Type B pancreatic cell (in vitro differentiated cells): ENCODE data around the gene C14orf39. TPM values are rescaled to one million over a fixed set of nuclear protein-coding genes. Genes with fewer than 3 reads are reported as not detected.

Experiments
- DNase-seq: peaks from one replicate; pipeline ENCODE4 v3.0.0; 2021; ENCODE audit warnings: mixed read lengths; ENCODE audit not compliant: unreplicated experiment; ENCODE audit errors: extremely low spot score
- H3K27ac Mint-ChIP-seq: 2 replicates; pipeline ENCODE4 v1.8.0; 2021; ENCODE audit warnings: mild to moderate bottlenecking, mixed read lengths
- H3K27me3 Mint-ChIP-seq: 2 replicates; pipeline ENCODE4 v1.8.0; 2021; ENCODE audit warnings: mixed read lengths
- H3K36me3 Mint-ChIP-seq: 2 replicates; pipeline ENCODE4 v1.8.0; 2021; ENCODE audit warnings: mixed read lengths
- H3K4me1 Mint-ChIP-seq: one replicate; pipeline ENCODE4 v1.8.0; 2021; ENCODE audit warnings: mixed read lengths; ENCODE audit not compliant: unreplicated experiment
- H3K4me3 Mint-ChIP-seq: 2 replicates; pipeline ENCODE4 v1.8.0; 2021; ENCODE audit warnings: mild to moderate bottlenecking, mixed read lengths
- H3K9me3 Mint-ChIP-seq: 2 replicates; pipeline ENCODE4 v1.8.0; 2021; ENCODE audit warnings: mixed read lengths
- total RNA-seq: library from RNA; stranded (reverse); gene quantifications from 2 replicates; pipeline ENCODE4 v1.2.1, GENCODE V29; 2021; ENCODE audit warnings: low replicate concordance
- TF ChIP-seq, protein P1 (sequence below): fragments of 200-600 bp; sonication (generic); conservative IDR thresholded peaks from 2 replicates; pipeline ENCODE4 v1.5.0; 2021; ENCODE audit warnings: antibody characterized with exemption, mild to moderate bottlenecking

Gene C14orf39
- total RNA-seq, 1 donor from 2014 or later, result 0.80 TPM

DNA sequence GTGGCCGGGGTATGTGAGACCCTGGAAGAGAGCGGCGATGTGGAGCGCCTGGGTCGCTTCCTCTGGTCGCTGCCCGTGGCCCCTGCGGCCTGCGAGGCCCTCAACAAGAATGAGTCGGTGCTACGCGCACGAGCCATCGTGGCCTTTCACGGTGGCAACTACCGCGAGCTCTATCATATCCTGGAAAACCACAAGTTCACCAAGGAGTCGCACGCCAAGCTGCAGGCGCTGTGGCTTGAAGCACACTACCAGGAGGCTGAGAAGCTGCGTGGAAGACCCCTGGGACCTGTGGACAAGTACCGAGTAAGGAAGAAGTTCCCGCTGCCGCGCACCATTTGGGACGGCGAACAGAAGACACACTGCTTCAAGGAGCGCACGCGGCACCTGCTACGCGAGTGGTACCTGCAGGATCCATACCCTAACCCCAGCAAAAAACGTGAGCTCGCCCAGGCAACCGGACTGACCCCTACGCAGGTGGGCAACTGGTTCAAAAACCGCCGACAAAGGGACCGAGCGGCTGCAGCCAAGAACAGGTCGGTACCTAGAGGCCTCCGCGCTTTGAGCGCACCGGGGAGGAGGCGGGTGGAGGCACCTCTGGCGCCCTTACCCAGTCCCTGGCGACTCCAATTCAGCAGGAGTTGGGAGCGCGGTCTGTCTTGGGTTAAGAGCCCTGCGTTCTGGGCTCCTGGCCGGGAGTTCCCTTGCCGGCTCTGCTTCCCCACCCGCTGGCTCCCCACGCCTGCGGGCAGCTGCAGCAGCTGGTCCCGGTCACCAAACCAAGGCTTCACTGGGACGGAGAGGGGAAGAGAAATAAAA is 23.8 kb upstream of the C14orf39 start:
- Mint-ChIP-seq H3K27ac (no peak overlapping the region), H3K9me3 (no peaks in the 10 kb centered on the region), H3K36me3 (peaks cover 3% of the 10 kb centered on the region), H3K4me3 (peak overlapping the region; percentile 54), H3K27me3 (peaks cover 99% of the 10 kb centered on the region), H3K4me1 (peaks cover 3% of the 10 kb centered on the region)
- TF ChIP-seq, protein P1, sequence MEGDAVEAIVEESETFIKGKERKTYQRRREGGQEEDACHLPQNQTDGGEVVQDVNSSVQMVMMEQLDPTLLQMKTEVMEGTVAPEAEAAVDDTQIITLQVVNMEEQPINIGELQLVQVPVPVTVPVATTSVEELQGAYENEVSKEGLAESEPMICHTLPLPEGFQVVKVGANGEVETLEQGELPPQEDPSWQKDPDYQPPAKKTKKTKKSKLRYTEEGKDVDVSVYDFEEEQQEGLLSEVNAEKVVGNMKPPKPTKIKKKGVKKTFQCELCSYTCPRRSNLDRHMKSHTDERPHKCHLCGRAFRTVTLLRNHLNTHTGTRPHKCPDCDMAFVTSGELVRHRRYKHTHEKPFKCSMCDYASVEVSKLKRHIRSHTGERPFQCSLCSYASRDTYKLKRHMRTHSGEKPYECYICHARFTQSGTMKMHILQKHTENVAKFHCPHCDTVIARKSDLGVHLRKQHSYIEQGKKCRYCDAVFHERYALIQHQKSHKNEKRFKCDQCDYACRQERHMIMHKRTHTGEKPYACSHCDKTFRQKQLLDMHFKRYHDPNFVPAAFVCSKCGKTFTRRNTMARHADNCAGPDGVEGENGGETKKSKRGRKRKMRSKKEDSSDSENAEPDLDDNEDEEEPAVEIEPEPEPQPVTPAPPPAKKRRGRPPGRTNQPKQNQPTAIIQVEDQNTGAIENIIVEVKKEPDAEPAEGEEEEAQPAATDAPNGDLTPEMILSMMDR, result no peak
- DNase-seq, result no peak

DNA sequence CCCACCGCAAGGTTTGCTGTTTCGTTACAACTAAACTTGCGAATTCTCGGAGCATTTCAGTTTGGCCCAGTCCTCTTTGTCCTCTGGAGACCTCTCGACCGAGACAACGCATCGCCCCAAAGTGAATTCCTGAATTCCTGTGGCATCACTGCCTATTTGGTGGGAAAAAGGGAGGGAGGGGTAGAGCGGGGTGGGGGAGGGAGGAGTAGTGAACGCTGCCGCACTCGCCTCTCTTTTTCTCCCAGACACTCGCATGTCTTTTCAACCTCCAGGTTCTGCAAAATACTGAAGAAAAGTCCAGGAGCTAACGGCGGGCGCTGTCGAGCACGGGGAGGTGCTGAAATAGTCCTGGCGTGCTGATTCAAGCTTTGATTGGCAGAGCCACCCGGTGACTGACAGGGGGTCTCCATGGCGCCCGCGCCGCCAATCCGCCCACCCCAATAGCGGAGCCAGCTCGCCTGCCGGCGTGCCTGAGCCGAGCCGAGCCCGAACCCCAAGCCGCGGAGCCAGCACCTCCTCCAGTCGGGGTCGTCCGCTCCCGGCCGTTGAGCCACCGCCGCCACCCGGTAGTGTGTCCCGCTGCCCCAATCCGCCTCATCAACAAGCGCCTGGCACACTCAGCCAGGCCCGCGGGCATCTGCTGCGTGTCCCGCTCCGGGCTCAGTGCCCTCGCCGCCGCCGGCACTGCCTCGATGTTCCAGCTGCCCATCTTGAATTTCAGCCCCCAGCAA is 23.0 kb upstream of the C14orf39 start, which contains the start of gene SIX6:
Gene SIX6, plus strand, starts transcription at position 440 of the 731 bp plus-strand sequence. Its CDS starts 253 bp downstream, at position 693.
- TF ChIP-seq, protein P1, result no peak
- H3K36me3 Mint-ChIP-seq, result no peaks in the 10 kb centered on the region
- no peak within 1 kb of the TSS for H3K27ac Mint-ChIP-seq
- H3K4me3 Mint-ChIP-seq, result peak within 1 kb of the TSS; percentile 54
- DNase-seq, result no peak
- peaks cover 3% of the 10 kb centered on the region for H3K4me1 Mint-ChIP-seq
- H3K9me3 Mint-ChIP-seq, result no peaks in the 10 kb centered on the region
- peaks cover 99% of the 10 kb centered on the region for H3K27me3 Mint-ChIP-seq

DNA sequence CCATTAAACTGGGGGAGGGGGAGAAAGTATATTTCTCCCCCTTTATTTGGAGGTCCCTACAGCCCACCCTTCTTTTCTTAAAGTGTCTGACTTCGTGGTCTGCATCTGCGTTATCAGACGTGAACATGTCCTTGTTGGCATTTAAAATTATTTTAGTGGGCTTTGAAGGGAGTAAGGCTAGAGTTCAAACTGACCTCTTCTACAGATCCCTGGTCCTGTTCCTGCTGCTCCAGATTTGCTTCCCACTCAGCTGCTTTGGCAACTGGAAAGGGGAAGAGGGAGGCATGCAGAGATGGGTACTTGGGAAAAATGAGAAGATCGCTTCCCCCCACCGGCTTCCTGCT is 22.5 kb upstream of the C14orf39 start:
- Mint-ChIP-seq H3K4me1 (peaks cover 3% of the 10 kb centered on the region), H3K27me3 (peaks cover 99% of the 10 kb centered on the region)
- no peak for DNase-seq

DNA sequence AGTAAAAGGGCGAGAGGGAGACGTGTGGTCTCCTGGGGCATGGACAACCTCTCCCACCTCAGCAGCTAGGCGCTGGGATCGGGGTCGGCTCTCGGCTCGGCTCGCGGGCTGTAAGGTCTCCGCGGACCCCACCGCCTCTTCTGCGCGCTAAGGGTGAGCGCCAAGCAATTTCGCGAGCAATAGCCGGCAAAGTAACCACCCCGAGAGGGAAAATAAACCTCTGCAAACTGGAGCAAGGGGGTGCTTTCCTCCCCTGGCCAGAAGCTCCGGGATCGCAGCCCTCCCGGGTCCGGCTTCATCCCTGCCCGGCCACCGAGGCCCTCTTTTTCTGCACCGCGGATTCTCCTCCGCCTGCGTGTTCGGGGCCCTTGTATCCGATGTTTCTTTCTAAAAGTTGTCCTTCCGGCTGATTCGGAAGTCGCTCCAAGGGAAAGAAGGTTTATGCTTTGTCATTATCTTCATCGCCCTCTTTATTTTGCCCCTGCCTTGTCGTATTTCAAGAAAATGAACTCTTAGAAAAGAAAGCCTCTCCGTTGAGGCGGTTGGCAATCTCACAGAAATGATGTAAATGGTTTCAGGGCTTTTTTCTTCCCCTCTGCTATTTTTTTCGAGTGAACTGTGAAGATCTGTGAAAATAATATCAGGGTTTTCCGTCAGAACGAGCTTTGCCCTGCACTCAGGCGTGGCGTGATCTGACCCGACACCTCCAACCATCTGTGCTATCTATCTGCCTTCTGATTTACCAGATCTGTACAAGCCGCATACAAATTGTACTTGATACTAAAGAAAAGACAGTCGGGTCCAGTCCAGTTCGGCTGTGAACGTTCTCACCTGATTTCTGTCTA is 21.3 kb upstream of the C14orf39 start:
- Mint-ChIP-seq H3K9me3 (no peaks in the 10 kb centered on the region), H3K4me1 (peaks cover 3% of the 10 kb centered on the region), H3K36me3 (no peaks in the 10 kb centered on the region), H3K27ac (no peak overlapping the region), H3K27me3 (peaks cover 99% of the 10 kb centered on the region), H3K4me3 (peak overlapping the region; percentile 58)
- TF ChIP-seq, protein P1, result no peak
- no peak for DNase-seq

More for the DNA sequence above, 22.5 kb upstream of the C14orf39 start:
- no peaks in the 10 kb centered on the region for H3K9me3 Mint-ChIP-seq
- TF ChIP-seq, protein P1, result no peak
- peak overlapping the region; percentile 51 for H3K4me3 Mint-ChIP-seq
- no peaks in the 10 kb centered on the region for H3K36me3 Mint-ChIP-seq
- H3K27ac Mint-ChIP-seq, result no peak overlapping the region

DNA sequence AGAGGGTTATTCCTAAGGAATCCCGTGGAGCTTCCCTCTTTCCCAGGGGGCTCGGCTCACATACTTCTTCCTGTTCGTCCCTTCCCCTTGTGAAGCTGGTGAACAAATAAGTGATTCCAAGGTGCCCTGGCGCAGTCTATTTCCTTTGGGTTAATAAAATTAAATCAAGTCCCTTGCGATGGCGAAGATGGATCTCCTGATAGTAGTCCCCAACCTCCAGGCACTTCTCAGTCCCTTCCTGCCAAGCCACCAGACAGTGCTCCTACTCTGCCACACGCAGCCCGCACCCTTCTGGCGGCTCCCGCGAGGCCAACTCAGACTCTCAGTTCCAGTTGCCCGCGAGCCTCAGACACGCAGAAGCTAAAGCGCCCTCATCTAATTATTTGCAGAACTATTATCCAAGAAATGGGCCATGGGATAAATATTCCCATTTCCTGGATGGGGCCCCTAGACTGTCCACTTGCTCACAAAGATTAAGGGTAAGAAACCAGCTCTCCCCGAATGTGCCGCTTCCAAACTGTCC is 20.7 kb upstream of the C14orf39 start:
- peaks cover 99% of the 10 kb centered on the region for H3K27me3 Mint-ChIP-seq
- H3K4me3 Mint-ChIP-seq, result no peak overlapping the region
- no peaks in the 10 kb centered on the region for H3K9me3 Mint-ChIP-seq
- H3K27ac Mint-ChIP-seq, result no peak overlapping the region
- no peak for DNase-seq
- peaks cover 3% of the 10 kb centered on the region for H3K4me1 Mint-ChIP-seq
- no peaks in the 10 kb centered on the region for H3K36me3 Mint-ChIP-seq
- TF ChIP-seq, protein P1, result no peak
